Measurements from ENCODE around the gene CLECL1.

DNA sequence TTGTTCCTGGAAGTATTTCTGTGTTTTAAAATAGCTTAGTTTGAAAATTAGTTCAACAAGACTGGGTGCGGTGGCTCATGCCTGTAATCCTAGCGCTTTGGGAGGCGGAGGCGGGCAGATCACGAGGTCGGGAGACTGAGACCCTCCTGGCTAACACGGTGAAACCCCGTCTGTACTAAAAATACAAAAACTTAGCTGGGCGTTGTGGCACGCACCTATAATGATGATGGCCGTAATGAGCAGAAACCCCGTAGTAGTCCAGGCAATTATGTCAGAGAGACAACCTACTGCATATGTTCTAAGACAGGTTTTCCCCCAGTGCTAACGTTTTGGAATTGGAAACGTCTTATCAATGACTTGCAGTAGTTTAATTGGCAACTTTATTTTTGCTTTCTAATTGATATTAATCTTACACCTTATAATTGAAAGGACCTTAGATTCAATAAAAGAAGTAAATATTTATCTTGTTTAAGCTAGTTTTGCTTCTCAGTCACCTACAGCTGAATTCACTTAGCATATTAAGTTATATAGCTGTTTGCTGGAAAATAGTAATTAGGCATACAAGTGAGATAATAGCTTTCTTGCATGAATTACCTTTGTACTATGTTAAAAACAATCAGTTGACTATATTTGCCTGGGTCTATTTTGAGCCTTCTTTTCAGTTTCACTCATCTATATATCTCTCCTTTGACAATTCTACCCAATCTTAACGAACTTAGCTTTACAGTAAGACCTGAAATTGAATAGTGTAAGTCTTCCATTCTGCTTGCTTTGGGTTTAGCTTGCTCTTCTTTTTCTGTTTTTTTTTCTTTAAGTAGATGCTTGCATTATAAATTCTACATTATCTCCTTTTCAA, 15.6 kb downstream of the CLECL1 start:
- TF ChIP-seq, protein P1, sequence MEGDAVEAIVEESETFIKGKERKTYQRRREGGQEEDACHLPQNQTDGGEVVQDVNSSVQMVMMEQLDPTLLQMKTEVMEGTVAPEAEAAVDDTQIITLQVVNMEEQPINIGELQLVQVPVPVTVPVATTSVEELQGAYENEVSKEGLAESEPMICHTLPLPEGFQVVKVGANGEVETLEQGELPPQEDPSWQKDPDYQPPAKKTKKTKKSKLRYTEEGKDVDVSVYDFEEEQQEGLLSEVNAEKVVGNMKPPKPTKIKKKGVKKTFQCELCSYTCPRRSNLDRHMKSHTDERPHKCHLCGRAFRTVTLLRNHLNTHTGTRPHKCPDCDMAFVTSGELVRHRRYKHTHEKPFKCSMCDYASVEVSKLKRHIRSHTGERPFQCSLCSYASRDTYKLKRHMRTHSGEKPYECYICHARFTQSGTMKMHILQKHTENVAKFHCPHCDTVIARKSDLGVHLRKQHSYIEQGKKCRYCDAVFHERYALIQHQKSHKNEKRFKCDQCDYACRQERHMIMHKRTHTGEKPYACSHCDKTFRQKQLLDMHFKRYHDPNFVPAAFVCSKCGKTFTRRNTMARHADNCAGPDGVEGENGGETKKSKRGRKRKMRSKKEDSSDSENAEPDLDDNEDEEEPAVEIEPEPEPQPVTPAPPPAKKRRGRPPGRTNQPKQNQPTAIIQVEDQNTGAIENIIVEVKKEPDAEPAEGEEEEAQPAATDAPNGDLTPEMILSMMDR (IDR thresholded peaks at IDR 0.05; ENCODE audit: low read depth, low read length) = no peak
- no peak for TF ChIP-seq EZH2phosphoT487 (IDR thresholded peaks at IDR 0.05; ENCODE audit: low read depth)

Data from OCI-LY3 (cell line).